Peyer's patch (tissue), 4 donors: ENCODE data around the gene MLLT11. TPM values are rescaled to one million over a fixed set of nuclear protein-coding genes. Genes with fewer than 3 reads are reported as not detected.

ENCODE experiments used
- DNase-seq, 3 donors: peaks; one replicate each; pipeline ENCODE4 v3.0.0-alpha.2; 2017 to 2019
- H3K27ac ChIP-seq, 4 donors: fragments of 200-600 bp; sonication (generic); one replicate each; pipeline ENCODE4 v1.5.1; 2016 to 2019
- H3K27me3 ChIP-seq, 2 donors: fragments of 200-600 bp; sonication (generic); one replicate each; pipeline ENCODE4 v1.5.1; 2019
- H3K36me3 ChIP-seq, 3 donors: fragments of 200-600 bp; sonication (generic); one replicate each; pipeline ENCODE4 v1.5.1; 2016 to 2019
- H3K4me1 ChIP-seq, 4 donors: fragments of 200-600 bp; sonication (generic); one replicate each; pipeline ENCODE4 v1.5.1; 2016 to 2019
- H3K4me3 ChIP-seq, 4 donors: fragments of 200-600 bp; sonication (generic); 1 replicate in 3 of 4; 2 replicates in 1 of 4; pipeline ENCODE4 v1.5.1; 2016 to 2019; ENCODE audit warnings: mild to moderate bottlenecking in 1 of 4
- H3K9me3 ChIP-seq, 4 donors: fragments of 200-600 bp; sonication (generic); one replicate each; pipeline ENCODE4 v1.5.1; 2016 to 2019; ENCODE audit warnings: mild to moderate bottlenecking in 1 of 4
- POLR2A ChIP-seq, 2 donors: fragments of 450-650 bp; IDR thresholded peaks; one replicate each; pipeline ENCODE4 v1.5.1; 2017; ENCODE audit warnings: antibody characterized with exemption in 2 of 2, mild to moderate bottlenecking in 2 of 2, moderate library complexity in 2 of 2
- total RNA-seq, 4 donors: library from RNA; depleted of rRNA; stranded (reverse); fragments of >200 nt; gene quantifications; one replicate each; pipeline ENCODE4 v1.1.0, GENCODE V29; 2016
- TF ChIP-seq, protein P1 (sequence below), 6 experiments: fragments of 450-650 bp in 4 of 6; fragments of 200-600 bp in 2 of 6; sonication (generic) in 1 of 6; IDR thresholded peaks; one replicate each; pipeline ENCODE4 v1.5.1; 2017 to 2019; ENCODE audit warnings: antibody characterized with exemption in 6 of 6, mild to moderate bottlenecking in 3 of 6, moderate library complexity in 1 of 6

Gene MLLT11
- total RNA-seq, 4 donors from 2014 or later = 0.27 to 0.95 TPM; not detected in 2

DNA sequence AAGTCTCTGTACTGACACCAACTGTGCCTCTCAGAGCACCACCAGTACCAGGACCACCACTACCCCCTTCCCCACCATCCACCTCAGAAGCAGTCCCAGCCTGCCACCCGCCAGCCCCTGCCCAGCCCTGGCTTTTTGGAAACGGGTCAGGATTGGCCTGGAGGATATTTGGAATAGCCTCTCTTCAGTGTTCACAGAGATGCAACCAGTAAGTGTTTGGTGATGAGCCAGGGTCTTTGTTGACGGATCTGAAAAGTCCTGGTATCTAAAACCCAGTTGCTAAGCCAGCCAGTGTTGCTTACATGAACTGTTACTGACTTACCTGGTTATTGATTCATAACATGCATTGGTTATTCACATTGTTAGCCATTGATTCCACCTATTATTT is 11.6 kb upstream of the MLLT11 start:
- no peak for DNase-seq
- peaks cover 0 to 18% (median 2%) of the 10 kb centered on the region in 4 donors for H3K4me1 ChIP-seq
- H3K4me3 ChIP-seq = peak overlapping the region; percentile 46 to 74 (median 66)
- TF ChIP-seq, protein P1, sequence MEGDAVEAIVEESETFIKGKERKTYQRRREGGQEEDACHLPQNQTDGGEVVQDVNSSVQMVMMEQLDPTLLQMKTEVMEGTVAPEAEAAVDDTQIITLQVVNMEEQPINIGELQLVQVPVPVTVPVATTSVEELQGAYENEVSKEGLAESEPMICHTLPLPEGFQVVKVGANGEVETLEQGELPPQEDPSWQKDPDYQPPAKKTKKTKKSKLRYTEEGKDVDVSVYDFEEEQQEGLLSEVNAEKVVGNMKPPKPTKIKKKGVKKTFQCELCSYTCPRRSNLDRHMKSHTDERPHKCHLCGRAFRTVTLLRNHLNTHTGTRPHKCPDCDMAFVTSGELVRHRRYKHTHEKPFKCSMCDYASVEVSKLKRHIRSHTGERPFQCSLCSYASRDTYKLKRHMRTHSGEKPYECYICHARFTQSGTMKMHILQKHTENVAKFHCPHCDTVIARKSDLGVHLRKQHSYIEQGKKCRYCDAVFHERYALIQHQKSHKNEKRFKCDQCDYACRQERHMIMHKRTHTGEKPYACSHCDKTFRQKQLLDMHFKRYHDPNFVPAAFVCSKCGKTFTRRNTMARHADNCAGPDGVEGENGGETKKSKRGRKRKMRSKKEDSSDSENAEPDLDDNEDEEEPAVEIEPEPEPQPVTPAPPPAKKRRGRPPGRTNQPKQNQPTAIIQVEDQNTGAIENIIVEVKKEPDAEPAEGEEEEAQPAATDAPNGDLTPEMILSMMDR (IDR thresholded peaks at IDR 0.05) = peak in 1 of 6 experiments; percentile 52
- no peak for TF ChIP-seq POLR2A (IDR thresholded peaks at IDR 0.05)
- H3K27me3 ChIP-seq = no peaks in the 10 kb centered on the region
- no peaks in the 10 kb centered on the region for H3K9me3 ChIP-seq
- H3K36me3 ChIP-seq = peaks cover 0 to 23% (median 0%) of the 10 kb centered on the region in 3 donors
- peak overlapping the region; percentile 76 to 90 (median 82) for H3K27ac ChIP-seq

DNA sequence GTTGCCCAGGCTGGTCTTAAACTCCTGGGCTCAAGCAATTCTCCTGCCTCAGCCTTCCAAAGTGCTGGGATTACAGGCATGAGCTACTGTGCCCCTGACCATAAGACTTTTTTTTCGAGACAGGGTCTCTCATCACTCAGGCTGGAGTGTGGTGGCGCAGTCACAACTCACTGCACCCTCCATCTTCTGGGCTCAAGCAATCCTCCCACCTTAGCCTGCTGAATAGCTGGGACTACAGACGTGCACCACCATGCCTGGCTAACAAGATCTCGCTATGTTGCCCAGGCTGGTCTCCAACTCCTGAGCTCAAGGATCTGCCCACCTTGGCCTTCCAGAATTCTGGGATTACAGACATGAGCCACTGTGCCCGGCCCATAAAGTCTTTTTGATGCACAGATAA is 10.7 kb upstream of the MLLT11 start:
- Histone ChIP-seq H3K27ac (no peak overlapping the region), H3K27me3 (no peaks in the 10 kb centered on the region)
- no peak for DNase-seq

DNA sequence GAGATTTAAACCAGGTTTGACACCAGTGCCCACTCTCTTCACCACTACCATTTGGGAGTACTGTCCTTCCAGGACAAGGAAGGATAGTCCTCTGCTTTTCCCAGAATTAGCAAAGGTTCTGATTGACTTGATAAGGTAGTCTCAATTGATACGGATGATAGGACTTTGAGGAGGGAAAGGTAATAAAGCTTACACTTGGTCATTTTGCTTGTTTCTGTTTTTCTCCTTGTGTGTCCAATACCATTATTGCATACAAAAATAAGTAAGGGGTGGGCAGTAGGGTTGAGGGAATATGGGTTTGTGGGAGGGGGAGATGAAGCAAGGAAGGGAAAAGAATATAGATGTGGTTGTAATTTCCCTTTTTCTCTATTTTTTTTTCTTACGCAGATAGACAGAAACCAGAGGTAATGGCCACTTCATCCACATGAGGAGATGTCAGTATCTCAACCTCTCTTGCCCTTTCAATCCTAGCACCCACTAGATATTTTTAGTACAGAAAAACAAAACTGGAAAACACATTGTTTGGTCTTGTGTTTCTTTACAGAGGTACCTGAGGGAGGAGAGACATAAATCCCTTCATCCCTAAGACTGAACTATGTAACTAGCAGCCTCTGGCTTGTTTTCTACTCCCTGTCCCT is 10.0 kb upstream of the MLLT11 start:
- Histone ChIP-seq H3K4me3 (no peak overlapping the region), H3K27ac (no peak overlapping the region), H3K27me3 (no peaks in the 10 kb centered on the region)

More for the DNA sequence above, 10.7 kb upstream of the MLLT11 start:
- Histone ChIP-seq H3K4me3 (no peak overlapping the region), H3K4me1 (peaks cover 0 to 18% (median 2%) of the 10 kb centered on the region in 4 donors), H3K9me3 (no peaks in the 10 kb centered on the region), H3K36me3 (peaks cover 0 to 31% (median 1%) of the 10 kb centered on the region in 3 donors)
- no peak for TF ChIP-seq POLR2A (IDR thresholded peaks at IDR 0.05)
- TF ChIP-seq, protein P1 (IDR thresholded peaks at IDR 0.05) = no peak

DNA sequence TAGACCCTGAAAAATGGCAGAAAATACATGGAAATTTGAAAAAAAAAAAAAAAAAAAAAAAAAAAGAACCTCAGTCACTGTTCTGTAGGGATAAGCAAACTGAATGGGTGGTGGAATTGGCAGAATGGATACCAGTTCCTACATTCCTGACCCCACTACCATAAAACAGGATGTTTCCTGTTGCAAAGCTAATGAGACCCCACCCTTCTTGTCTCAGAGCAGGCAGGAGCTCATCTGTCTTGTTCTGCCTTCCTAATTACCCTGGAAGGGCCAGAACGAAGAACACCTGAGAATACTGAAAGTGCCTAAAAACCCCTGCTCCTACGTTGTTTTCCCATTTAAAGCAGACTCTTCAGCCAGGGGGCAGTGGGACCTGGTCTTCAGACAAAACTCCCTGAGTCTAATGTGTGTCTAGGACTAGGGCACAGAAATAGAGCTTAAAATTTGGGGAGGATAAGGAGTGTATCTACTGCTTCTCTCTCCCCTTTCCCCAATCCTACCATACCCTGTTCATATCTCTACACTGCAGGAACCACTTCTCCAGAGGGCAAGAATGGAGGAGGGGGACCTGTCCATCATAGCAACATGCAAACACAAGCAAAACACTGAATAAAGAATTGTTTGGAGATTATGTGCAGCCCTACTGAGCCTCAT is 8.7 kb upstream of the MLLT11 start:
- Histone ChIP-seq H3K27ac (no peak overlapping the region), H3K9me3 (no peaks in the 10 kb centered on the region), H3K36me3 (peaks cover 0 to 45% (median 5%) of the 10 kb centered on the region in 3 donors)

More for the DNA sequence above, 10.0 kb upstream of the MLLT11 start:
- peaks cover 0 to 21% (median 5%) of the 10 kb centered on the region in 4 donors for H3K4me1 ChIP-seq
- H3K9me3 ChIP-seq = no peaks in the 10 kb centered on the region
- DNase-seq = no peak
- no peak for TF ChIP-seq POLR2A (IDR thresholded peaks at IDR 0.05)
- TF ChIP-seq, protein P1 (IDR thresholded peaks at IDR 0.05) = no peak
- peaks cover 0 to 38% (median 5%) of the 10 kb centered on the region in 3 donors for H3K36me3 ChIP-seq

DNA sequence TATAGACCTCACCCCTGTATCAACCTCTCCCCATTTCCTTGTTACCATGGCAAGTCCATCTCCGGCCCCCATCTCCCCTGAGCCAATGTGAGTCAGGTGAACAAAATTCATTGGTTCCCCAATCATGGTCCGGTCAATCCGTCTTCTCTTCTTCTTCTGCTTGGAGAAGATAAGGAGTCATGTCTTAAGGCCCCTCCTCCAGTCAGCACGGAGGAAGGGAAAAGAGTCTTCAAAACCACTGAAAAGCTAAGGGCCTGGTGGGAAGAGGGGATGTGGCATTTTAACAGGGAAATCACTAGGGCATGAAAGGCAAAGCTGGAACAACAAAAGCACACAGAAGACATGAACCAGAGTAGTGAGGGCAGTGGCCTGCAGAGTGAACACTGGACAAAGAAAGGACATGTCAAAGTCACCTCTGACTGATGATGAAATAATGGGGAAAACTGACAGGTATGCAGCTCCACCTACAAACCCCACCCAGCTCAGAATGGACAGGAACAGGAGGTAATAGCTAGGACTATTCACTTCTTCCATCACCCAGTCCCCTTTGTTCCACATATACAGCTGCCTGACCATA is 5.1 kb upstream of the MLLT11 start:
- Histone ChIP-seq H3K27ac (peak overlapping the region; percentile 94 to 96 (median 96)), H3K36me3 (peaks cover 0 to 45% (median 5%) of the 10 kb centered on the region in 3 donors), H3K4me3 (peak overlapping the region in 1 of 4 donors; percentile 72), H3K4me1 (peaks cover 0 to 33% (median 16%) of the 10 kb centered on the region in 4 donors), H3K9me3 (no peaks in the 10 kb centered on the region), H3K27me3 (no peaks in the 10 kb centered on the region)
- DNase-seq = no peak
- TF ChIP-seq, protein P1 (IDR thresholded peaks at IDR 0.05) = no peak
- peak in 1 of 2 donors; percentile 30 for TF ChIP-seq POLR2A (IDR thresholded peaks at IDR 0.05)

More for the DNA sequence above, 8.7 kb upstream of the MLLT11 start:
- Histone ChIP-seq H3K4me1 (peaks cover 0 to 32% (median 14%) of the 10 kb centered on the region in 4 donors), H3K27me3 (no peaks in the 10 kb centered on the region), H3K4me3 (no peak overlapping the region)
- no peak for DNase-seq
- TF ChIP-seq, protein P1 (IDR thresholded peaks at IDR 0.05) = no peak
- TF ChIP-seq POLR2A (IDR thresholded peaks at IDR 0.05) = no peak
